K562 (cell line): Measurements from ENCODE around the gene RNF222. TPM values are rescaled to one million over a fixed set of nuclear protein-coding genes. Genes with fewer than 3 reads are reported as not detected.

Experiments
- ATAC-seq: fragments of 200-7000 bp; cut with Tn5 transposase; 3 replicates; pipeline ENCODE4 v1.9.1; 2020; ENCODE audit warnings: moderate library complexity
- BruUV-seq: library from RNA; stranded (reverse); fragments of 400-500 nt; replicated peaks from 2 replicates; lab custom pipeline; 2021; lab: Mats Ljungman, UMichigan
- CTCF ChIA-PET: fragments of 300-600 bp; formaldehyde crosslinking; extraction: SDS; loops from one replicate; lab custom pipeline; 2021; ENCODE audit warnings: low intra/inter-chr PET ratio; lab: Yijun Ruan, JAX
- POLR2A ChIA-PET: fragments of 300-600, 350-650 bp; sonication (Branson Sonifier 250); formaldehyde crosslinking; extraction: SDS; loops from one replicate; lab custom pipeline; 2021; ENCODE audit warnings: antibody characterized with exemption, inconsistent platforms; lab: Yijun Ruan, JAX
- DNase-seq, 4 experiments: peaks; one replicate each; pipeline versions ENCODE4 v3.0.0 to v3.0.0-alpha.2; 2011 to 2018; ENCODE audit warnings: low spot score in 3 of 4, mixed read lengths in 3 of 4; ENCODE audit errors: extremely low read depth in 1 of 4
- FAIRE-seq: peaks from 2 replicates; lab custom pipeline; 2011; peaks lifted over from hg19 to GRCh38; lab: Jason Lieb, UNC
- H2AFZ ChIP-seq: 2 replicates; pipeline ENCODE4 v1.6.0; 2011; ENCODE audit warnings: low read depth, low read length, control low read depth, inconsistent platforms
- H3K27ac ChIP-seq: fragments of 200-600 bp; 3 replicates; pipeline ENCODE4 v1.8.0; 2011; ENCODE audit warnings: low read depth, mild to moderate bottlenecking, control low read depth, inconsistent platforms, low read length, moderate library complexity, mixed read lengths; ENCODE audit errors: extremely low read depth
- H3K27me3 ChIP-seq, 2 experiments: fragments of 300-600 bp in 1 of 2; 2 replicates in 1 of 2; 3 replicates in 1 of 2; pipeline versions ENCODE4 v1.6.0 to v1.8.0; 2011; ENCODE audit warnings: inconsistent platforms in 2 of 2, low read length in 2 of 2, mild to moderate bottlenecking in 1 of 2, mixed read lengths in 1 of 2, moderate library complexity in 1 of 2; ENCODE audit not compliant: control insufficient read depth in 2 of 2, insufficient read depth in 2 of 2
- H3K36me3 ChIP-seq: fragments of 300-600 bp; 3 replicates; pipeline ENCODE4 v1.8.0; 2011; ENCODE audit warnings: mild to moderate bottlenecking, low read length, inconsistent platforms; ENCODE audit not compliant: control insufficient read depth, insufficient read depth
- H3K4me1 ChIP-seq, 2 experiments: fragments of 200-600 bp in 1 of 2; replicated peaks in 1 of 2; 2 replicates in 1 of 2; 3 replicates in 1 of 2; pipeline versions ENCODE4 v1.5.1 to v1.8.0; 2011; ENCODE audit warnings: inconsistent platforms in 2 of 2, low read length in 2 of 2, mild to moderate bottlenecking in 1 of 2, mixed read lengths in 1 of 2, moderate library complexity in 1 of 2; ENCODE audit not compliant: control insufficient read depth in 2 of 2, insufficient read depth in 2 of 2
- H3K4me2 ChIP-seq: 2 replicates; pipeline ENCODE4 v1.6.1; 2011; ENCODE audit warnings: low read length, control low read depth, inconsistent platforms, mixed read lengths; ENCODE audit not compliant: insufficient read depth
- H3K4me3 ChIP-seq: fragments of 200-600 bp; sonication (generic), shearing (Covaris generic); 2 replicates; pipeline ENCODE4 v1.5.1; 2016; ENCODE audit warnings: control low read depth, inconsistent platforms
- H3K79me2 ChIP-seq: fragments of 200-600 bp; 3 replicates; pipeline ENCODE4 v1.8.0; 2011; ENCODE audit warnings: low read length, inconsistent platforms; ENCODE audit not compliant: control insufficient read depth, insufficient read depth
- H3K9ac ChIP-seq, 2 experiments: 2 replicates each; pipeline versions ENCODE4 v1.6.0 to v1.6.1; 2011; ENCODE audit warnings: low read depth in 2 of 2, low read length in 2 of 2, control low read depth in 1 of 2, inconsistent platforms in 1 of 2, mild to moderate bottlenecking in 1 of 2, mixed read lengths in 1 of 2; ENCODE audit not compliant: insufficient read depth in 1 of 2
- H3K9me1 ChIP-seq: one replicate; pipeline ENCODE4 v1.6.0; 2011; ENCODE audit warnings: inconsistent platforms, mild to moderate bottlenecking, low read length, moderate library complexity; ENCODE audit not compliant: control insufficient read depth, insufficient read depth
- H3K9me3 ChIP-seq: replicated peaks from 2 replicates; pipeline ENCODE4 v1.5.1; 2011; ENCODE audit warnings: low read depth, low read length, inconsistent platforms; ENCODE audit not compliant: control insufficient read depth, insufficient read depth
- H4K20me1 ChIP-seq: replicated peaks from 2 replicates; pipeline ENCODE4 v1.6.1; 2011; ENCODE audit warnings: low read length, inconsistent platforms, mixed read lengths; ENCODE audit not compliant: control insufficient read depth, insufficient read depth
- ADNP ChIP-seq: fragments of 200-800 bp; sonication (Bioruptor generic); IDR thresholded peaks from 2 replicates; pipeline ENCODE4 v1.6.1; 2016; ENCODE audit warnings: missing genetic modification characterization, missing compliant biosample characterization
- ATF3 ChIP-seq, 2 experiments: fragments of 450-650 bp in 1 of 2; sonication (generic) in 1 of 2; formaldehyde crosslinking in 1 of 2; IDR thresholded peaks in 1 of 2; conservative IDR thresholded peaks in 1 of 2; 2 replicates each; pipeline versions ENCODE4 v1.6.1 to v1.8.1; 2016 to 2023; ENCODE audit warnings: mild to moderate bottlenecking in 2 of 2, moderate library complexity in 2 of 2, inconsistent platforms in 1 of 2, missing genetic modification reagents in 1 of 2
- ATF4 ChIP-seq: fragments of 450-650 bp; formaldehyde crosslinking; IDR thresholded peaks from 2 replicates; pipeline ENCODE4 v1.4.0; 2022; ENCODE audit warnings: mild to moderate bottlenecking, moderate library complexity
- CBX1 ChIP-seq: sonication (generic); IDR thresholded peaks from 2 replicates; pipeline ENCODE4 v1.6.1; 2016; ENCODE audit warnings: antibody characterized with exemption, low read depth, mild to moderate bottlenecking
- CEBPG ChIP-seq, 3 experiments: fragments of 200-800 bp in 1 of 3; sonication (Bioruptor generic) in 1 of 3; sonication (generic) in 1 of 3; formaldehyde crosslinking in 1 of 3; IDR thresholded peaks in 2 of 3; conservative IDR thresholded peaks in 1 of 3; 2 replicates each; pipeline versions ENCODE4 v1.6.1 to v1.8.0; 2016 to 2022; ENCODE audit warnings: missing compliant biosample characterization in 2 of 3, missing genetic modification characterization in 2 of 3, mild to moderate bottlenecking in 1 of 3, missing genetic modification reagents in 1 of 3
- DDX20 ChIP-seq: fragments of 450-650 bp; IDR thresholded peaks from 2 replicates; pipeline ENCODE4 v1.6.1; 2016; ENCODE audit warnings: missing genetic modification characterization, low read depth, mild to moderate bottlenecking, missing compliant biosample characterization, moderate library complexity
- HDAC2 ChIP-seq: fragments of 450-650 bp; IDR thresholded peaks from 2 replicates; pipeline ENCODE4 v1.6.1; 2016; ENCODE audit warnings: mild to moderate bottlenecking
- KDM1A ChIP-seq, 2 experiments: fragments of 450-650 bp; IDR thresholded peaks; 2 replicates each; pipeline ENCODE4 v1.6.1; 2016; ENCODE audit warnings: mild to moderate bottlenecking in 2 of 2
- NFE2 ChIP-seq: IDR thresholded peaks from 2 replicates; pipeline ENCODE4 v1.6.1; 2014; ENCODE audit warnings: antibody characterized with exemption, low read depth
- RBM25 ChIP-seq: fragments of 200-400 bp; formaldehyde crosslinking; IDR thresholded peaks from 2 replicates; pipeline ENCODE4 v1.6.1; 2018; ENCODE audit warnings: low read length, low read depth, moderate library complexity; ENCODE audit not compliant: severe bottlenecking
- RCOR1 ChIP-seq, 2 experiments: IDR thresholded peaks; 2 replicates each; pipeline ENCODE4 v1.6.1; 2012; ENCODE audit warnings: low read depth in 2 of 2, low read length in 2 of 2, borderline replicate concordance in 1 of 2, improper control_type of control experiment in 1 of 2
- SMARCA5 ChIP-seq: fragments of 450-650 bp; IDR thresholded peaks from 2 replicates; pipeline ENCODE4 v1.6.1; 2016
- SRSF7 ChIP-seq: fragments of 200-400 bp; formaldehyde crosslinking; optimal IDR thresholded peaks from 2 replicates; pipeline ENCODE3; 2017; ENCODE audit warnings: mild to moderate bottlenecking, low read depth, low read length
- USF1 ChIP-seq: sonication (generic); formaldehyde crosslinking; IDR thresholded peaks from 2 replicates; pipeline ENCODE4 v1.9.0; 2022; ENCODE audit warnings: mild to moderate bottlenecking, missing genetic modification reagents
- ZMIZ1 ChIP-seq, 2 experiments: fragments of 150-350 bp in 1 of 2; IDR thresholded peaks; 2 replicates each; pipeline ENCODE4 v1.6.1; 2012 to 2016; ENCODE audit warnings: low read depth in 2 of 2, low read length in 2 of 2, mild to moderate bottlenecking in 1 of 2, moderate library complexity in 1 of 2
- ZNF121 ChIP-seq: sonication (generic); formaldehyde crosslinking; conservative IDR thresholded peaks from 2 replicates; pipeline ENCODE4 v1.8.0; 2022; ENCODE audit warnings: missing genetic modification reagents
- WGBS: fragments of 100-300 bp; shearing (Covaris generic); methylation state at CpG from one replicate; pipeline ENCODE4 v1.1.6; 2016; ENCODE audit warnings: low coverage, mixed read lengths; ENCODE audit not compliant: insufficient coverage; ENCODE audit errors: missing lambda C conversion rate; 5-methylcytosine and 5-hydroxymethylcytosine counted together
- in situ Hi-C: fragments of 300-500 bp; cut with MboI; formaldehyde crosslinking; loops from 4 replicates; pipeline ENCODE4 v1.15.0; 2018; ENCODE audit warnings: inconsistent platforms, mixed read lengths
- intact Hi-C: fragments of 100-400 bp; cut with micrococcal nuclease; formaldehyde crosslinking; loops from 2 replicates; pipeline ENCODE4 v1.14.2; 2022
- polyA plus RNA-seq, 8 experiments: library from polyadenylated mRNA; depleted of rRNA in 4 of 8; stranded (reverse) in 5 of 8; unstranded in 3 of 8; fragments of >200 nt; fragmentation: Nextera tagmentation in 2 of 8; fragmentation: Illumina TruSeq in 1 of 8; extraction: Ambion mirVana in 2 of 8; extraction: Trizol in 1 of 8; gene quantifications; 2 replicates each; pipeline versions ENCODE4 v1.2.1 to v1.2.3, GENCODE V29; 2011 to 2014; ENCODE audit warnings: inconsistent platforms in 1 of 8, missing spikeins in 1 of 8
- total RNA-seq, 7 experiments: library from RNA; depleted of rRNA in 6 of 7; stranded (reverse); fragments of >200 nt in 6 of 7; fragmentation: Illumina TruSeq in 2 of 7; extraction: Trizol in 2 of 7; gene quantifications; 2 replicates each; pipeline versions ENCODE4 v1.2.1 to v1.2.3, GENCODE V29; 2011 to 2021; ENCODE audit warnings: low replicate concordance in 1 of 7

RNF222 gene
- total and polyA plus RNA-seq, 9 of the 15 experiments (the other 6 are each of a cell fraction or from before 2014, with no cell fraction given): not detected

- CTCF ChIA-PET: interaction anchor here (0.8 kb wide), 1 partner anchor 375 kb away, joined by 3 read pairs; no protein-coding TSS in a partner anchor
- in situ Hi-C loops: no loop called here
- TF ChIP-seq USF1 (CRISPR knock-in tag): no peak
- peak; percentile 82 for TF ChIP-seq HDAC2
- TF ChIP-seq RBM25: peak; percentile 99
- no peak for TF ChIP-seq CEBPG (CRISPR knock-in tag; IDR thresholded peaks at IDR 0.05)
- no peak for TF ChIP-seq CEBPG (tag; conservative IDR thresholded peaks at IDR 0.05 in 1 of 2, IDR thresholded peaks at IDR 0.05 in 1 of 2)
- TF ChIP-seq ATF4 (CRISPR knock-in tag): no peak
- 0 out of 2 replicates have a peak, but pooled peaks have one; percentile 26 for TF ChIP-seq ATF3 (IDR thresholded peaks at IDR 0.05)
- no peak for TF ChIP-seq ATF3 (CRISPR knock-in tag; conservative IDR thresholded peaks at IDR 0.05)
- no peak for TF ChIP-seq SRSF7
- TF ChIP-seq RCOR1 (IDR thresholded peaks at IDR 0.05; ENCODE audit: borderline replicate concordance in 1 of 2, low read depth in 2 of 2, low read length in 2 of 2): peak; percentile 46 to 54; a peak in 2 of 4 replicates
- no peak for TF ChIP-seq NFE2
- no peak for TF ChIP-seq DDX20
- peak; percentile 43; the same call in 1 of the 2 replicates for TF ChIP-seq CBX1
- TF ChIP-seq KDM1A (IDR thresholded peaks at IDR 0.05): peak; percentile 67 to 84
- TF ChIP-seq SMARCA5: peak; percentile 87
- TF ChIP-seq ZNF121: no peak
- peak; percentile 90 for TF ChIP-seq ADNP (tag)
- no peak for TF ChIP-seq ZMIZ1 (IDR thresholded peaks at IDR 0.05; ENCODE audit: low read depth in 2 of 2, low read length in 2 of 2)
Measured at GRCh38 chr17:8410883-8411238, 13.2 kb upstream of the RNF222 start.

More at GRCh38 chr17:8410883-8411238, 13.2 kb upstream of the RNF222 start:
- POLR2A ChIA-PET: interaction anchor here (0.6 to 1.0 kb wide), 4 partner anchors 9 to 230 kb away, joined by 3 to 5 read pairs (median 4); no protein-coding TSS in a partner anchor
- H3K27me3 ChIP-seq: no peaks in the 10 kb centered on the region
- FAIRE-seq (no peak), DNase-seq (no peak), ATAC-seq (no peak)
- H3K4me2 ChIP-seq: no peak overlapping the region
- 36% methylated on average over 1 of the region's 1 CpG for WGBS
- peaks cover 8 to 13% of the 10 kb centered on the region in 2 experiments; a peak in 4 of 5 replicates for H3K4me1 ChIP-seq
- no peaks in the 10 kb centered on the region for H4K20me1 ChIP-seq
- H3K9me1 ChIP-seq: no peaks in the 10 kb centered on the region
- no peak overlapping the region for H3K27ac ChIP-seq
- no peaks in the 10 kb centered on the region for H3K36me3 ChIP-seq
- H3K4me3 ChIP-seq: no peak overlapping the region
- no peaks in the 10 kb centered on the region for H3K9me3 ChIP-seq
- no peak overlapping the region for H3K9ac ChIP-seq
- no TSS peak for BruUV-seq
- no peak overlapping the region for H2AFZ ChIP-seq
- intact Hi-C loops: loop anchor here (10.0 kb wide), 1 partner anchor 334 kb away; the partner anchor contains the start of gene CCDC42
- no peaks in the 10 kb centered on the region for H3K79me2 ChIP-seq
